HepG2 (cell line): ENCODE results near the gene ERICH6. TPM values are rescaled to one million over a fixed set of nuclear protein-coding genes. Genes with fewer than 3 reads are reported as not detected.

Source experiments
- CREM ChIP-seq, 2 experiments: sonication (generic) in 1 of 2; formaldehyde crosslinking in 1 of 2; IDR thresholded peaks; 2 replicates each; pipeline versions ENCODE4 v1.4.0 to v1.6.1; 2016 to 2020; ENCODE audit warnings: antibody characterized with exemption in 1 of 2, mild to moderate bottlenecking in 1 of 2, missing genetic modification reagents in 1 of 2
- FOSL1 ChIP-seq: sonication (generic); formaldehyde crosslinking; IDR thresholded peaks from 2 replicates; pipeline ENCODE4 v1.9.0; 2021; ENCODE audit warnings: missing genetic modification reagents, borderline replicate concordance
- KDM5A ChIP-seq: fragments of 200-600 bp; sonication (generic); IDR thresholded peaks from 2 replicates; pipeline ENCODE4 v1.7.0; 2018; ENCODE audit warnings: antibody characterized with exemption, mild to moderate bottlenecking, low read length, borderline replicate concordance
- NR2F1 ChIP-seq, 2 experiments: fragments of 450-650 bp in 1 of 2; formaldehyde crosslinking in 1 of 2; IDR thresholded peaks; 2 replicates each; pipeline versions ENCODE4 v1.5.0 to v1.6.1; 2016 to 2020; ENCODE audit warnings: mild to moderate bottlenecking in 1 of 2, missing compliant biosample characterization in 1 of 2, missing genetic modification reagents in 1 of 2, moderate library complexity in 1 of 2
- SIX4 ChIP-seq: sonication (generic); formaldehyde crosslinking; IDR thresholded peaks from 2 replicates; pipeline ENCODE4 v1.4.0; 2020; ENCODE audit warnings: missing genetic modification reagents
- ZNF124 ChIP-seq: sonication (generic); formaldehyde crosslinking; IDR thresholded peaks from 2 replicates; pipeline ENCODE4 v1.4.0; 2020; ENCODE audit warnings: missing genetic modification reagents
- ZNF431 ChIP-seq: sonication (generic); formaldehyde crosslinking; IDR thresholded peaks from 2 replicates; pipeline ENCODE4 v1.9.0; 2022; ENCODE audit warnings: missing genetic modification reagents, low read depth, mild to moderate bottlenecking, borderline replicate concordance
- polyA plus RNA-seq, 8 experiments: library from polyadenylated mRNA; depleted of rRNA in 3 of 8; stranded (reverse) in 7 of 8; unstranded in 1 of 8; fragments of >200 nt; fragmentation: Illumina TruSeq in 4 of 8; extraction: Trizol in 4 of 8; gene quantifications; 2 replicates each; pipeline versions ENCODE4 v1.2.1 to v1.2.3, GENCODE V29; 2011 to 2016; ENCODE audit warnings: low read depth in 4 of 8, missing spikeins in 1 of 8, mixed read lengths in 1 of 8; ENCODE audit not compliant: insufficient read depth in 1 of 8
- total RNA-seq, 5 experiments: library from RNA; depleted of rRNA; stranded (reverse); fragments of >200 nt; fragmentation: Illumina TruSeq; extraction: Trizol; gene quantifications; 2 replicates each; pipeline ENCODE4 v1.2.3, GENCODE V29; 2016; ENCODE audit warnings: low read depth in 1 of 5
- TF ChIP-seq, protein P1 (sequence below): sonication (generic); formaldehyde crosslinking; conservative IDR thresholded peaks from 2 replicates; pipeline ENCODE4 v1.4.0; 2020; ENCODE audit warnings: missing genetic modification reagents
- TF ChIP-seq, protein P2 (sequence below), 2 experiments: sonication (generic) in 1 of 2; formaldehyde crosslinking in 1 of 2; IDR thresholded peaks; 2 replicates each; pipeline versions ENCODE4 v1.4.0 to v1.6.1; 2016 to 2020; ENCODE audit warnings: borderline replicate concordance in 1 of 2, low read depth in 1 of 2, mild to moderate bottlenecking in 1 of 2, missing genetic modification reagents in 1 of 2
- TF ChIP-seq, protein P3 (sequence below): IDR thresholded peaks from 2 replicates; pipeline ENCODE4 v1.6.1; 2018; ENCODE audit warnings: missing genetic modification reagents, mild to moderate bottlenecking, missing compliant biosample characterization
- TF ChIP-seq, protein P4 (sequence below): sonication (generic); formaldehyde crosslinking; IDR thresholded peaks from 2 replicates; pipeline ENCODE4 v1.4.0; 2020; ENCODE audit warnings: missing genetic modification reagents, borderline replicate concordance
- TF ChIP-seq, protein P5 (sequence below): sonication (generic); formaldehyde crosslinking; IDR thresholded peaks from 2 replicates; pipeline ENCODE4 v1.5.1; 2020; ENCODE audit warnings: mild to moderate bottlenecking, missing genetic modification reagents, borderline replicate concordance

The ERICH6 gene
- total and polyA plus RNA-seq, 2 of the 13 experiments (the other 11 are each of a cell fraction or from before 2014, with no cell fraction given): 0.03 TPM; not detected in 1

DNA sequence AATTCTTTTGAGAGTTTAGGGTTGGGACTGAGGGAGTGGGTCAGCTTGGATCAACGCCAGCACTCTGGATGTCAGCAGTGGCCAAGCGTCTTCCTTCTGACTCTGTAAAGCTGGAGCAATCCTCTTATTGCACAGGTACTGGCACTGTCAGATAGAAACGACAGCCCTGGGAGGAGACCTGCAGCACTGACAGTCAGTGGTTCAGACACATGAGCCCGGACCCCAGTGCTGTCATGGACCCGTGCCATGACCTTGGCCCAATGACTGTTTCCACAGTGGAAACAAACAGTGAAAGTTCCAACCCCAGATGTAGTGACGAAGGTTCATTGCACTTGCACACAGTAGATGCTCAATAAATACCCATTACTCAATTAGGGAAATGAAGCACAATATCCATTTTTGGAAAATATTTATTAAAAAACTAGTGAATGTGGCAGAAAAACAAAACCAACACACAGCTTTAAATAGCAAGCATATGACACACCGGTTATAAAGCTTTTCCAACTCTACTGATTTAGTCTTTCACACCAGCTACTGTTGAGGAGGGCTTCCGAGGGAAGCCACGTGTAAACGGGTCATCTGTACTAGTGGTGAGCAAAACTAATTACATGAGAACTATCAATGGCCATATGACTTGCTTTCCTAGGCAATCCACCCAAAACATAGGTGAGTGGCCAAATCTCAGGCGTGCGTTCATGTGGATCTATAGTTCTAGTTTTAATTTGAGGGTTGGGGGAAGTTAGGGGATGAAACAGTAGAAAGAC lies 37.2 kb upstream of the ERICH6 start (continued):
- TF ChIP-seq, protein P1, sequence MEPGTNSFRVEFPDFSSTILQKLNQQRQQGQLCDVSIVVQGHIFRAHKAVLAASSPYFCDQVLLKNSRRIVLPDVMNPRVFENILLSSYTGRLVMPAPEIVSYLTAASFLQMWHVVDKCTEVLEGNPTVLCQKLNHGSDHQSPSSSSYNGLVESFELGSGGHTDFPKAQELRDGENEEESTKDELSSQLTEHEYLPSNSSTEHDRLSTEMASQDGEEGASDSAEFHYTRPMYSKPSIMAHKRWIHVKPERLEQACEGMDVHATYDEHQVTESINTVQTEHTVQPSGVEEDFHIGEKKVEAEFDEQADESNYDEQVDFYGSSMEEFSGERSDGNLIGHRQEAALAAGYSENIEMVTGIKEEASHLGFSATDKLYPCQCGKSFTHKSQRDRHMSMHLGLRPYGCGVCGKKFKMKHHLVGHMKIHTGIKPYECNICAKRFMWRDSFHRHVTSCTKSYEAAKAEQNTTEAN (CRISPR knock-in tag): no peak; the same call in 1 of the 2 replicates
- TF ChIP-seq, protein P2, sequence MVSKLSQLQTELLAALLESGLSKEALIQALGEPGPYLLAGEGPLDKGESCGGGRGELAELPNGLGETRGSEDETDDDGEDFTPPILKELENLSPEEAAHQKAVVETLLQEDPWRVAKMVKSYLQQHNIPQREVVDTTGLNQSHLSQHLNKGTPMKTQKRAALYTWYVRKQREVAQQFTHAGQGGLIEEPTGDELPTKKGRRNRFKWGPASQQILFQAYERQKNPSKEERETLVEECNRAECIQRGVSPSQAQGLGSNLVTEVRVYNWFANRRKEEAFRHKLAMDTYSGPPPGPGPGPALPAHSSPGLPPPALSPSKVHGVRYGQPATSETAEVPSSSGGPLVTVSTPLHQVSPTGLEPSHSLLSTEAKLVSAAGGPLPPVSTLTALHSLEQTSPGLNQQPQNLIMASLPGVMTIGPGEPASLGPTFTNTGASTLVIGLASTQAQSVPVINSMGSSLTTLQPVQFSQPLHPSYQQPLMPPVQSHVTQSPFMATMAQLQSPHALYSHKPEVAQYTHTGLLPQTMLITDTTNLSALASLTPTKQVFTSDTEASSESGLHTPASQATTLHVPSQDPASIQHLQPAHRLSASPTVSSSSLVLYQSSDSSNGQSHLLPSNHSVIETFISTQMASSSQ (IDR thresholded peaks at IDR 0.05; ENCODE audit: low read depth): no peak
- TF ChIP-seq, protein P2 (CRISPR knock-in tag; IDR thresholded peaks at IDR 0.05; ENCODE audit: borderline replicate concordance): peak; percentile 65; the same call in 1 of the 2 replicates
- TF ChIP-seq, protein P3, sequence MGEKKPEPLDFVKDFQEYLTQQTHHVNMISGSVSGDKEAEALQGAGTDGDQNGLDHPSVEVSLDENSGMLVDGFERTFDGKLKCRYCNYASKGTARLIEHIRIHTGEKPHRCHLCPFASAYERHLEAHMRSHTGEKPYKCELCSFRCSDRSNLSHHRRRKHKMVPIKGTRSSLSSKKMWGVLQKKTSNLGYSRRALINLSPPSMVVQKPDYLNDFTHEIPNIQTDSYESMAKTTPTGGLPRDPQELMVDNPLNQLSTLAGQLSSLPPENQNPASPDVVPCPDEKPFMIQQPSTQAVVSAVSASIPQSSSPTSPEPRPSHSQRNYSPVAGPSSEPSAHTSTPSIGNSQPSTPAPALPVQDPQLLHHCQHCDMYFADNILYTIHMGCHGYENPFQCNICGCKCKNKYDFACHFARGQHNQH (CRISPR knock-in tag): peak; percentile 93
- TF ChIP-seq ZNF124 (CRISPR knock-in tag): peak; percentile 32; the same call in 1 of the 2 replicates
- TF ChIP-seq CREM (IDR thresholded peaks at IDR 0.05): peak; percentile 73
- no peak for TF ChIP-seq CREM (CRISPR knock-in tag; IDR thresholded peaks at IDR 0.05)
- TF ChIP-seq, protein P4, sequence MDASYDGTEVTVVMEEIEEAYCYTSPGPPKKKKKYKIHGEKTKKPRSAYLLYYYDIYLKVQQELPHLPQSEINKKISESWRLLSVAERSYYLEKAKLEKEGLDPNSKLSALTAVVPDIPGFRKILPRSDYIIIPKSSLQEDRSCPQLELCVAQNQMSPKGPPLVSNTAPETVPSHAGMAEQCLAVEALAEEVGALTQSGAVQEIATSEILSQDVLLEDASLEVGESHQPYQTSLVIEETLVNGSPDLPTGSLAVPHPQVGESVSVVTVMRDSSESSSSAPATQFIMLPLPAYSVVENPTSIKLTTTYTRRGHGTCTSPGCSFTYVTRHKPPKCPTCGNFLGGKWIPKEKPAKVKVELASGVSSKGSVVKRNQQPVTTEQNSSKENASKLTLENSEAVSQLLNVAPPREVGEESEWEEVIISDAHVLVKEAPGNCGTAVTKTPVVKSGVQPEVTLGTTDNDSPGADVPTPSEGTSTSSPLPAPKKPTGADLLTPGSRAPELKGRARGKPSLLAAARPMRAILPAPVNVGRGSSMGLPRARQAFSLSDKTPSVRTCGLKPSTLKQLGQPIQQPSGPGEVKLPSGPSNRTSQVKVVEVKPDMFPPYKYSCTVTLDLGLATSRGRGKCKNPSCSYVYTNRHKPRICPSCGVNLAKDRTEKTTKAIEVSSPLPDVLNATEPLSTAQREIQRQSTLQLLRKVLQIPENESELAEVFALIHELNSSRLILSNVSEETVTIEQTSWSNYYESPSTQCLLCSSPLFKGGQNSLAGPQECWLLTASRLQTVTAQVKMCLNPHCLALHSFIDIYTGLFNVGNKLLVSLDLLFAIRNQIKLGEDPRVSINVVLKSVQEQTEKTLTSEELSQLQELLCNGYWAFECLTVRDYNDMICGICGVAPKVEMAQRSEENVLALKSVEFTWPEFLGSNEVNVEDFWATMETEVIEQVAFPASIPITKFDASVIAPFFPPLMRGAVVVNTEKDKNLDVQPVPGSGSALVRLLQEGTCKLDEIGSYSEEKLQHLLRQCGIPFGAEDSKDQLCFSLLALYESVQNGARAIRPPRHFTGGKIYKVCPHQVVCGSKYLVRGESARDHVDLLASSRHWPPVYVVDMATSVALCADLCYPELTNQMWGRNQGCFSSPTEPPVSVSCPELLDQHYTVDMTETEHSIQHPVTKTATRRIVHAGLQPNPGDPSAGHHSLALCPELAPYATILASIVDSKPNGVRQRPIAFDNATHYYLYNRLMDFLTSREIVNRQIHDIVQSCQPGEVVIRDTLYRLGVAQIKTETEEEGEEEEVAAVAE (CRISPR knock-in tag): no peak; the same call in 1 of the 2 replicates
- peak; percentile 62; the same call in 1 of the 2 replicates for TF ChIP-seq ZNF431 (CRISPR knock-in tag)
- TF ChIP-seq SIX4 (CRISPR knock-in tag): peak; percentile 77; the same call in 1 of the 2 replicates
- no peak for TF ChIP-seq FOSL1 (CRISPR knock-in tag)
- no peak for TF ChIP-seq KDM5A
- TF ChIP-seq, protein P5, sequence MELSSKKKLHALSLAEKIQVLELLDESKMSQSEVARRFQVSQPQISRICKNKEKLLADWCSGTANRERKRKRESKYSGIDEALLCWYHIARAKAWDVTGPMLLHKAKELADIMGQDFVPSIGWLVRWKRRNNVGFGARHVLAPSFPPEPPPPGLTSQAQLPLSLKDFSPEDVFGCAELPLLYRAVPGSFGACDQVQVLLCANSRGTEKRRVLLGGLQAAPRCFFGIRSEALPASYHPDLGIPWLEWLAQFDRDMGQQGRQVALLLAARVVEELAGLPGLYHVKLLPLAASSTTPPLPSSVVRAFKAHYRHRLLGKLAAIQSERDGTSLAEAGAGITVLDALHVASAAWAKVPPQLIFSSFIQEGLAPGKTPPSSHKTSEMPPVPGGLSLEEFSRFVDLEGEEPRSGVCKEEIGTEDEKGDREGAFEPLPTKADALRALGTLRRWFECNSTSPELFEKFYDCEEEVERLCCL (CRISPR knock-in tag): no peak
- peak; percentile 81 to 87; a peak in 3 of 4 replicates for TF ChIP-seq NR2F1 (CRISPR knock-in tag; IDR thresholded peaks at IDR 0.05)
